ENCODE data around the gene PRDX2.
A peak's percentile ranks its signal among the peaks of the same experiment; 100 is the strongest.

DNA sequence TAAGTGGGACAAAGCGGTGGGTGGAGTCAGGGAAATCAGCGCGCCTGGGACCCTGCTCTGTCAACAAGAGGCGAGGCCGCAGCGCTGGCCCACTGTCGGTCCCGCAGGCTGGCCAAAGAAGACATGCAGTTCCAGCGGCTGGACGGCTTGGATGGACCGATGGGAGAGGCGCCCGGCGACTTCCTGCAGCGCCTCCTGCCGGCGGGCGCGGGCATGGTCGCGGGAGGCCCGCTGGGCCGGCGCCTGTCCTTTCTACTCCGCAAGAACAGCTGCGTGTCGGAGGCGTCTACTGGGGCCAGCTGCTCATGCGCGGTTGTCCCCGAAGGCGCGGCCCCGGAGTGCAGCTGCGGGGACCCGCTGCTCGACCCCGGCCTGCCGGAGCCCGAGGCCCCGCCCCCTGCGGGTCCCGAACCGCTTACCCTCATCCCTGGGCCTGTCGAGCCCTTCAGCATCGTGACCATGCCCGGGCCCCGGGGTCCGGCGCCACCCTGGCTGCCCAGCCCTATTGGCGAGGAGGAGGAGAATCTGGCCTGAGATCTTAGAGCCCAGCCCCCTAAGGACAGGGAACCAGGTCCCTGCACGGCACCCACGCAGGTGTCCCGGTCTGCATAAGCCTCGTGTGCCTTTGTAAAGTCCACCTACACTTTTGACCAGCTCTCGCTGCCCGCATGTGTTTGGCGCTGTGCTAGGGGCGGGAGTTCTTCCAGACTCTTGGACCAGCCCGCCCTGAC lies 43.9 kb downstream of the PRDX2 start:
- peak; percentile 91 for TF ChIP-seq CTCF (conservative IDR thresholded peaks at IDR 0.05; ENCODE audit: low read depth, low read length)
- no peak for TF ChIP-seq POLR2A (IDR thresholded peaks at IDR 0.05; ENCODE audit: low read depth, low read length)
- TF ChIP-seq BHLHE40 (IDR thresholded peaks at IDR 0.05; ENCODE audit: low read depth, low read length) = no peak
- no peak for TF ChIP-seq NFE2L2 (IDR thresholded peaks at IDR 0.05; ENCODE audit: low read depth, low read length)
- TF ChIP-seq, protein P1, sequence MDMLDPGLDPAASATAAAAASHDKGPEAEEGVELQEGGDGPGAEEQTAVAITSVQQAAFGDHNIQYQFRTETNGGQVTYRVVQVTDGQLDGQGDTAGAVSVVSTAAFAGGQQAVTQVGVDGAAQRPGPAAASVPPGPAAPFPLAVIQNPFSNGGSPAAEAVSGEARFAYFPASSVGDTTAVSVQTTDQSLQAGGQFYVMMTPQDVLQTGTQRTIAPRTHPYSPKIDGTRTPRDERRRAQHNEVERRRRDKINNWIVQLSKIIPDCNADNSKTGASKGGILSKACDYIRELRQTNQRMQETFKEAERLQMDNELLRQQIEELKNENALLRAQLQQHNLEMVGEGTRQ (IDR thresholded peaks at IDR 0.05; ENCODE audit: low read depth, low read length) = no peak
- no peak for TF ChIP-seq RCOR1 (IDR thresholded peaks at IDR 0.05; ENCODE audit: insufficient replicate concordance, low read length)
- no peak; the same call in 1 of the 2 replicates for TF ChIP-seq MAZ (IDR thresholded peaks at IDR 0.05; ENCODE audit: borderline replicate concordance, low read depth, low read length)
